GM21390 (cell line): ENCODE measurements around the gene CRYAB.
"Not testable (repeated sequence)": the region's sequence is repeated elsewhere in the genome, so short reads cannot be mapped to it uniquely, and the experiment has no call there.

ENCODE experiments used
- ATAC-seq: cut with Tn5 transposase; IDR thresholded peaks from one replicate; pipeline ENCODE4 v1.9.1; 2021; ENCODE audit not compliant: unreplicated experiment

The CRYAB gene

GRCh38 chr11:111934306-111934705 is 22.7 kb upstream of the CRYAB start:
- no peak for ATAC-seq

- ATAC-seq: no peak
Measured at GRCh38 chr11:111933872-111934271, 22.3 kb upstream of the CRYAB start.

- not testable (repeated sequence) for ATAC-seq
Measured at GRCh38 chr11:111933176-111933575, 21.6 kb upstream of the CRYAB start.

- ATAC-seq: no peak
Measured at GRCh38 chr11:111932611-111932950, 21.0 kb upstream of the CRYAB start.

GRCh38 chr11:111930472-111930871 is 18.9 kb upstream of the CRYAB start:
- ATAC-seq: no peak

GRCh38 chr11:111926505-111927391 is 15.2 kb upstream of the CRYAB start:
- peak; percentile 92 for ATAC-seq

GRCh38 chr11:111925953-111926352 is 14.4 kb upstream of the CRYAB start:
- no peak for ATAC-seq

- no peak for ATAC-seq
Measured at GRCh38 chr11:111923951-111924350, 12.4 kb upstream of the CRYAB start.

GRCh38 chr11:111923351-111923788 is 11.8 kb upstream of the CRYAB start:
- no peak for ATAC-seq

GRCh38 chr11:111922803-111923202 is 11.2 kb upstream of the CRYAB start:
- no peak for ATAC-seq

GRCh38 chr11:111921541-111922230 is 10.1 kb upstream of the CRYAB start:
- ATAC-seq: no peak

- no peak for ATAC-seq
Measured at GRCh38 chr11:111920908-111921307, 9.3 kb upstream of the CRYAB start.

GRCh38 chr11:111918390-111919256 is 7.1 kb upstream of the CRYAB start, which contains the start of gene C11orf52:
Gene C11orf52, plus strand, starts transcription at chr11:111918913. Its CDS starts 60 bp downstream, at chr11:111918973.
- no peak for ATAC-seq

- ATAC-seq: no peak
Measured at GRCh38 chr11:111917788-111918187, 6.2 kb upstream of the CRYAB start.

GRCh38 chr11:111917312-111917711 is 5.7 kb upstream of the CRYAB start:
- ATAC-seq: no peak

GRCh38 chr11:111916768-111917167 is 5.2 kb upstream of the CRYAB start:
- ATAC-seq: no peak

GRCh38 chr11:111913997-111914396 is 2.4 kb upstream of the CRYAB start:
- no peak for ATAC-seq

- no peak for ATAC-seq
Measured at GRCh38 chr11:111913031-111913861, 1.7 kb upstream of the CRYAB start.

GRCh38 chr11:111912535-111912934 is 965 bp upstream of the CRYAB start, which contains the start of gene HSPB2:
Gene HSPB2, plus strand, starts transcription at chr11:111912734. Its CDS starts 96 bp downstream, at chr11:111912830.
- no peak for ATAC-seq
